Retinal pigment epithelial cell (primary cell): ENCODE measurements around the gene TBC1D8.
"Not testable (repeated sequence)": the region's sequence is repeated elsewhere in the genome, so short reads cannot be mapped to it uniquely, and the experiment has no call there.

Experiments
- DNase-seq: peaks from one replicate; pipeline ENCODE4 v3.0.0-alpha.2; 2010; ENCODE audit warnings: low read depth
- H3K4me3 ChIP-seq: 2 replicates; pipeline ENCODE4 v1.5.1; 2011; ENCODE audit warnings: mild to moderate bottlenecking, low read length, control low read depth, moderate library complexity
- CTCF ChIP-seq: conservative IDR thresholded peaks from 2 replicates; pipeline ENCODE4 v1.5.1; 2011; ENCODE audit warnings: low read depth, low read length, control low read depth, inconsistent platforms

Gene TBC1D8

GRCh38 chr2:101064505-101064867 is 86.7 kb downstream of the TBC1D8 start:
- no peak for TF ChIP-seq CTCF
- DNase-seq, result no peak
- H3K4me3 ChIP-seq, result no peak overlapping the region

- no peak overlapping the region for H3K4me3 ChIP-seq
- no peak for TF ChIP-seq CTCF
- no peak for DNase-seq
Observed at GRCh38 chr2:101064125-101064502, 87.1 kb downstream of the TBC1D8 start.

DNA sequence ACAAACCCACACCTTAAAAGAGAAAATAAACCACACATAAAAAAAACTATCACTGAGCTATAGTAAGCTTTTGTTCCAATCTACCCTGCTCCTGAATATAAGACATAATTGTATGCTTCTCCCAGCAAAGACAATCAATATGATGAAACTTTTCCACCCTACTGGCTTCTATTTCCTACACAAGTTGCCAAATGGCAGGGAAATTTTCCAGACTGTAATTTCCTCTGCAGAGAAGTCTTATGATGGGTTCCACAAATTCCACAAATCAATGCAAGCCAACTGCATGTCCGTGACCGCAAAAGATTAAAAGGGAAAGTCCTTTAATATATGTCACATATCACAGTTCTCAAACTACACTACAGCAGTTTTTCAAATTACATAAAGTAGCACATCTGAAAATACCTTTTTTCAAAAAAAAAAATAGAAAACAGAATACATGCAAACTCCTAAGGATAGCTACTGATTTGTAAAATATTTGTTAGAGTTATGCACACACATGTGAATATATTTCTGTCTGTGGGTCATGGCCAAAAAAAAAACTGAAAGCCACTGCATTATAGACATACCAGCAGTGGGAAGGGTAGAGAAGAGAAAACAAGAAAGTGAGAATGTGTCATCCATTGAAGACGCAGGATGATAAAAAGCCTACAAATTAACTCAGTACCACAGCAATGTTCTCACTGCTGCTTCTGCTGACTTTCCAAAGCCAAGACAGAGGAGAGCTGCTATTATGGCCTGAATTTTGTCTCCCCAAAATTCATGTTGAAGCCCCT is 87.6 kb downstream of the TBC1D8 start:
- H3K4me3 ChIP-seq, result no peak overlapping the region
- no peak for TF ChIP-seq CTCF
- DNase-seq, result peak; percentile 49

DNA sequence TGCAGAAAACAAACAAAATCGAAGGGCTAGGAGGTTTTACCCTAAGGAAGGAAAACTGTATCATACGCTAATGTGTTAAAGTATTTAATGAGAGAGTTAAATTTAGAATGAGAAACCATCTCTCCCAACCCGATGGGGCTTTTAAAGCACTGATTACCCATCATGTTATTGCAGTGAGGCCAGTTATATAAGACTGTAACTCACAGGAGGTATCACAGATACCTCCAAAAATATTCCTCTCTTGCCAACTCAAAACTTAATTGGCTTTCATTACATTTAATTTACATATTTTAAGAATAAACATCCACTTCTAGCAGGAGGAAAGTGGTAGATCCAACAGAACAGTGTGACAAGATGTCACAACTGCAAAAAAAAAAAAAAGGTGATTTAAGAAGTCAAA is 92.8 kb downstream of the TBC1D8 start:
- H3K4me3 ChIP-seq, result no peak overlapping the region
- no peak for TF ChIP-seq CTCF

DNA sequence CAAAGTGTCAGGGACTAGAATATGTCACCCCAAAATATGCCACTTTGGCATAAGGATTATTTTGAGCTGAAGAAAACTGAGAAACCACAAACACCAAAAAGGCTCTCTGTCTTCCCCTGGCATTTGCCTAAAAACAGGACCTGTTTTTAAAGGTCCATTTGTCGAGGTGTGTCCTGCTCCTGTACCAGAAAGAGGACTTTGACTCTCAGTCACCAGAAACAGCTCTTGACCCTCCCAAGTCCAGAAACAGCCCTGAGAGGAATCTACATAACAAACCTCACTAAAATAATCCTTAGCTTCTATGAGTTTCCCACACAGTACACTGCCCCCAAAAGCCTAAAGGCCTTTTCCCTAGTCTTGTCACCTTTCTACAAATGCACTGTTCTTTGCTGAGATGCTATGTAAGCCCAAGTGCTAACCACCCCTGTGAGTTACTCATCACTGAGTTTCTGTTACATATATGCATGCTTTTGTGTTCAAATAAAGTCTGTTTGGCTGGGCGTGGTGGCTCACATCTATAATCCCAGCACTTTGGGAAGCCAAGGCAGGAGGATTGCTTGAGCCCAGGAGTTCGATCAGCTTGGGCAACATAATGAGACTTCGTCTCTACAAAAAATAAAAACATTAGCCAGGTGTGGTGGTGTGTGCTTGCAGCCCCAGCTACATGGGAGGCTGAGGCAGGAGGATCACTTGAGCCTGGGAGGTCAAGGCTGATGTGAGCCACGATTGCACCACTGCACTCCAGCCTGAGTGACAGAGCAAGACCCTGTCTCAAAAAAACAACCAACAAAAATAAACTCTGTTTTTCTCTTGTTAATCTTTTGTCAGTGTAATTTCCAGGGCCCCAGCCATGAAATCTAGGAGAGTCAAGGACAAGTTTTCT is 93.9 kb downstream of the TBC1D8 start:
- no peak for TF ChIP-seq CTCF
- no peak for DNase-seq
- no peak overlapping the region for H3K4me3 ChIP-seq

More for the DNA sequence above, 92.8 kb downstream of the TBC1D8 start:
- DNase-seq, result no peak

GRCh38 chr2:101053117-101053516 is 98.1 kb downstream of the TBC1D8 start:
- TF ChIP-seq CTCF, result no peak
- H3K4me3 ChIP-seq, result no peak overlapping the region
- DNase-seq, result no peak

GRCh38 chr2:101052147-101052546 is 99.0 kb downstream of the TBC1D8 start:
- no peak for DNase-seq
- TF ChIP-seq CTCF, result no peak
- H3K4me3 ChIP-seq, result no peak overlapping the region

GRCh38 chr2:101050886-101051285 is 100.3 kb downstream of the TBC1D8 start:
- not testable (repeated sequence) for DNase-seq, H3K4me3 ChIP-seq
